ENCODE measurements around the gene MINDY4.

DNA sequence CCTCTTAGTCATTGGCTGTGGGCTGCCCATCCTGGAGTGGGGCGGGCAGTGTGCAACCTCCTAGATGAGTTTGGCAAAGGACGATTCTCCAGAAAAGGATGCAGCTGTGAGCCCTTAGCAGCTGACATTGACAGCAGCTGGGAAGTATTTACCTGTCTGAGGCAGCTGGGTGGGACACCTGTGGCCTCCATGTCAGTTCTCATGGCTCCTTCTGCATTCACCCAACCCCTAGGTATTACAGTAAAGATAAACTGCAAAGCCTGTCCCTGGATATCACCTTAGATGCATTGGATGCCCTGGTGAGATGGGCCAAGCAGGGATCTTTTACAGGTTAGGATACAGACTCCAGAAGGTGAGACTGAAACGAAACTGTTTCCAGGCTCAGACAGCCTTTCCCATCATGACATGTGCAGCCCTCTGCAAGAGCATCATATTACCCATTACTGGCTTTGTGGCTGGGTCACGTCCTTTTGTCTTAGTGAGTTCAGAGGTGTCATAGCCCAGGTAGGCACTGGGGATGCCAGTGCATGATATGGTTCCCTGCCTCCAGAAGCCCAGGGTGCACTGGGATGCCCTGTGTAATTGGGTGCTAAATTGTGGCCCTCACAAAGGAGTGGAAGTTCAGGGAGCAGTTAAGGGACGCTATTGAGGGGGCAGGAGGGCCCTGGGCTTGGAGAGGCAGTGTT, 28.9 kb downstream of the MINDY4 start:
- TF ChIP-seq, protein P1, sequence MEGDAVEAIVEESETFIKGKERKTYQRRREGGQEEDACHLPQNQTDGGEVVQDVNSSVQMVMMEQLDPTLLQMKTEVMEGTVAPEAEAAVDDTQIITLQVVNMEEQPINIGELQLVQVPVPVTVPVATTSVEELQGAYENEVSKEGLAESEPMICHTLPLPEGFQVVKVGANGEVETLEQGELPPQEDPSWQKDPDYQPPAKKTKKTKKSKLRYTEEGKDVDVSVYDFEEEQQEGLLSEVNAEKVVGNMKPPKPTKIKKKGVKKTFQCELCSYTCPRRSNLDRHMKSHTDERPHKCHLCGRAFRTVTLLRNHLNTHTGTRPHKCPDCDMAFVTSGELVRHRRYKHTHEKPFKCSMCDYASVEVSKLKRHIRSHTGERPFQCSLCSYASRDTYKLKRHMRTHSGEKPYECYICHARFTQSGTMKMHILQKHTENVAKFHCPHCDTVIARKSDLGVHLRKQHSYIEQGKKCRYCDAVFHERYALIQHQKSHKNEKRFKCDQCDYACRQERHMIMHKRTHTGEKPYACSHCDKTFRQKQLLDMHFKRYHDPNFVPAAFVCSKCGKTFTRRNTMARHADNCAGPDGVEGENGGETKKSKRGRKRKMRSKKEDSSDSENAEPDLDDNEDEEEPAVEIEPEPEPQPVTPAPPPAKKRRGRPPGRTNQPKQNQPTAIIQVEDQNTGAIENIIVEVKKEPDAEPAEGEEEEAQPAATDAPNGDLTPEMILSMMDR (IDR thresholded peaks at IDR 0.05): no peak
- no peak for TF ChIP-seq POLR2A (IDR thresholded peaks at IDR 0.05)
